K562 (cell line): ENCODE results near the gene ZCCHC24. TPM values are rescaled to one million over a fixed set of nuclear protein-coding genes. Genes with fewer than 3 reads are reported as not detected.
A peak's percentile ranks its signal among the peaks of the same experiment; 100 is the strongest.

Source experiments
- ATAC-seq: fragments of 200-7000 bp; cut with Tn5 transposase; 3 replicates; pipeline ENCODE4 v1.9.1; 2020; ENCODE audit warnings: moderate library complexity
- BruUV-seq: library from RNA; stranded (reverse); fragments of 400-500 nt; replicated peaks from 2 replicates; lab custom pipeline; 2021; lab: Mats Ljungman, UMichigan
- CTCF ChIA-PET: fragments of 300-600 bp; formaldehyde crosslinking; extraction: SDS; loops from one replicate; lab custom pipeline; 2021; ENCODE audit warnings: low intra/inter-chr PET ratio; lab: Yijun Ruan, JAX
- POLR2A ChIA-PET: fragments of 300-600, 350-650 bp; sonication (Branson Sonifier 250); formaldehyde crosslinking; extraction: SDS; loops from one replicate; lab custom pipeline; 2021; ENCODE audit warnings: antibody characterized with exemption, inconsistent platforms; lab: Yijun Ruan, JAX
- DNase-seq, 4 experiments: peaks; one replicate each; pipeline versions ENCODE4 v3.0.0 to v3.0.0-alpha.2; 2011 to 2018; ENCODE audit warnings: low spot score in 3 of 4, mixed read lengths in 3 of 4; ENCODE audit errors: extremely low read depth in 1 of 4
- FAIRE-seq: peaks from 2 replicates; lab custom pipeline; 2011; peaks lifted over from hg19 to GRCh38; lab: Jason Lieb, UNC
- H2AFZ ChIP-seq: 2 replicates; pipeline ENCODE4 v1.6.0; 2011; ENCODE audit warnings: low read depth, low read length, control low read depth, inconsistent platforms
- H3K27ac ChIP-seq: fragments of 200-600 bp; 3 replicates; pipeline ENCODE4 v1.8.0; 2011; ENCODE audit warnings: low read depth, mild to moderate bottlenecking, control low read depth, inconsistent platforms, low read length, moderate library complexity, mixed read lengths; ENCODE audit errors: extremely low read depth
- H3K27me3 ChIP-seq, 2 experiments: fragments of 300-600 bp in 1 of 2; 2 replicates in 1 of 2; 3 replicates in 1 of 2; pipeline versions ENCODE4 v1.6.0 to v1.8.0; 2011; ENCODE audit warnings: inconsistent platforms in 2 of 2, low read length in 2 of 2, mild to moderate bottlenecking in 1 of 2, mixed read lengths in 1 of 2, moderate library complexity in 1 of 2; ENCODE audit not compliant: control insufficient read depth in 2 of 2, insufficient read depth in 2 of 2
- H3K36me3 ChIP-seq: fragments of 300-600 bp; 3 replicates; pipeline ENCODE4 v1.8.0; 2011; ENCODE audit warnings: mild to moderate bottlenecking, low read length, inconsistent platforms; ENCODE audit not compliant: control insufficient read depth, insufficient read depth
- H3K4me1 ChIP-seq, 2 experiments: fragments of 200-600 bp in 1 of 2; replicated peaks in 1 of 2; 2 replicates in 1 of 2; 3 replicates in 1 of 2; pipeline versions ENCODE4 v1.5.1 to v1.8.0; 2011; ENCODE audit warnings: inconsistent platforms in 2 of 2, low read length in 2 of 2, mild to moderate bottlenecking in 1 of 2, mixed read lengths in 1 of 2, moderate library complexity in 1 of 2; ENCODE audit not compliant: control insufficient read depth in 2 of 2, insufficient read depth in 2 of 2
- H3K4me2 ChIP-seq: 2 replicates; pipeline ENCODE4 v1.6.1; 2011; ENCODE audit warnings: low read length, control low read depth, inconsistent platforms, mixed read lengths; ENCODE audit not compliant: insufficient read depth
- H3K4me3 ChIP-seq: fragments of 200-600 bp; sonication (generic), shearing (Covaris generic); 2 replicates; pipeline ENCODE4 v1.5.1; 2016; ENCODE audit warnings: control low read depth, inconsistent platforms
- H3K79me2 ChIP-seq: fragments of 200-600 bp; 3 replicates; pipeline ENCODE4 v1.8.0; 2011; ENCODE audit warnings: low read length, inconsistent platforms; ENCODE audit not compliant: control insufficient read depth, insufficient read depth
- H3K9ac ChIP-seq, 2 experiments: 2 replicates each; pipeline versions ENCODE4 v1.6.0 to v1.6.1; 2011; ENCODE audit warnings: low read depth in 2 of 2, low read length in 2 of 2, control low read depth in 1 of 2, inconsistent platforms in 1 of 2, mild to moderate bottlenecking in 1 of 2, mixed read lengths in 1 of 2; ENCODE audit not compliant: insufficient read depth in 1 of 2
- H3K9me1 ChIP-seq: one replicate; pipeline ENCODE4 v1.6.0; 2011; ENCODE audit warnings: inconsistent platforms, mild to moderate bottlenecking, low read length, moderate library complexity; ENCODE audit not compliant: control insufficient read depth, insufficient read depth
- H3K9me3 ChIP-seq: replicated peaks from 2 replicates; pipeline ENCODE4 v1.5.1; 2011; ENCODE audit warnings: low read depth, low read length, inconsistent platforms; ENCODE audit not compliant: control insufficient read depth, insufficient read depth
- H4K20me1 ChIP-seq: replicated peaks from 2 replicates; pipeline ENCODE4 v1.6.1; 2011; ENCODE audit warnings: low read length, inconsistent platforms, mixed read lengths; ENCODE audit not compliant: control insufficient read depth, insufficient read depth
- BRD9 ChIP-seq: fragments of 450-650 bp; IDR thresholded peaks from 2 replicates; pipeline ENCODE4 v1.6.1; 2018; ENCODE audit warnings: low read depth; ENCODE audit not compliant: partially characterized antibody
- DIDO1 ChIP-seq: fragments of 450-650 bp; IDR thresholded peaks from 2 replicates; pipeline ENCODE4 v1.6.1; 2016; ENCODE audit warnings: low read depth, missing biosample characterization, missing genetic modification characterization
- EWSR1 ChIP-seq: fragments of 450-650 bp; IDR thresholded peaks from 2 replicates; pipeline ENCODE4 v1.6.1; 2018; ENCODE audit warnings: borderline replicate concordance, mild to moderate bottlenecking, low read depth, moderate library complexity; ENCODE audit not compliant: partially characterized antibody
- GTF2E2 ChIP-seq: fragments of 200-800 bp; sonication (Bioruptor generic); IDR thresholded peaks from 2 replicates; pipeline ENCODE4 v1.6.1; 2016; ENCODE audit warnings: missing genetic modification characterization, missing compliant biosample characterization
- KDM1A ChIP-seq, 2 experiments: fragments of 450-650 bp; IDR thresholded peaks; 2 replicates each; pipeline ENCODE4 v1.6.1; 2016; ENCODE audit warnings: mild to moderate bottlenecking in 2 of 2
- STAT5A ChIP-seq: IDR thresholded peaks from 2 replicates; pipeline ENCODE4 v1.6.1; 2012; ENCODE audit warnings: low read length, inconsistent platforms, borderline replicate concordance
- TEAD4 ChIP-seq, 2 experiments: sonication (generic) in 1 of 2; formaldehyde crosslinking in 1 of 2; IDR thresholded peaks; 2 replicates each; pipeline versions ENCODE4 v1.6.1 to v1.8.0; 2012 to 2022; ENCODE audit warnings: borderline replicate concordance in 1 of 2, inconsistent platforms in 1 of 2, low read length in 1 of 2, mild to moderate bottlenecking in 1 of 2, missing genetic modification reagents in 1 of 2
- TRIM24 ChIP-seq, 2 experiments: fragments of 450-650 bp; IDR thresholded peaks; 2 replicates each; pipeline ENCODE4 v1.6.1; 2016
- YY1 ChIP-seq, 3 experiments: IDR thresholded peaks; 2 replicates each; pipeline ENCODE4 v1.6.1; 2011; ENCODE audit warnings: low read length in 2 of 3, mild to moderate bottlenecking in 2 of 3, moderate library complexity in 2 of 3, borderline replicate concordance in 1 of 3, control low read depth in 1 of 3, low read depth in 1 of 3; ENCODE audit not compliant: insufficient read depth in 3 of 3, insufficient replicate concordance in 2 of 3, control insufficient read depth in 1 of 3, insufficient read length in 1 of 3; ENCODE audit errors: extremely low read depth in 1 of 3
- ZBTB49 ChIP-seq: sonication (generic); formaldehyde crosslinking; IDR thresholded peaks from 2 replicates; pipeline ENCODE4 v1.8.0; 2022; ENCODE audit warnings: missing genetic modification reagents, mild to moderate bottlenecking, borderline replicate concordance
- ZNF41 ChIP-seq: fragments of 250-450 bp; sonication (Bioruptor Pico); conservative IDR thresholded peaks from 2 replicates; pipeline ENCODE4 v1.4.0; 2020; ENCODE audit warnings: mild to moderate bottlenecking
- WGBS: fragments of 100-300 bp; shearing (Covaris generic); methylation state at CpG from one replicate; pipeline ENCODE4 v1.1.6; 2016; ENCODE audit warnings: low coverage, mixed read lengths; ENCODE audit not compliant: insufficient coverage; ENCODE audit errors: missing lambda C conversion rate; 5-methylcytosine and 5-hydroxymethylcytosine counted together
- in situ Hi-C: fragments of 300-500 bp; cut with MboI; formaldehyde crosslinking; loops from 4 replicates; pipeline ENCODE4 v1.15.0; 2018; ENCODE audit warnings: inconsistent platforms, mixed read lengths
- intact Hi-C: fragments of 100-400 bp; cut with micrococcal nuclease; formaldehyde crosslinking; loops from 2 replicates; pipeline ENCODE4 v1.14.2; 2022
- polyA plus RNA-seq, 8 experiments: library from polyadenylated mRNA; depleted of rRNA in 4 of 8; stranded (reverse) in 5 of 8; unstranded in 3 of 8; fragments of >200 nt; fragmentation: Nextera tagmentation in 2 of 8; fragmentation: Illumina TruSeq in 1 of 8; extraction: Ambion mirVana in 2 of 8; extraction: Trizol in 1 of 8; gene quantifications; 2 replicates each; pipeline versions ENCODE4 v1.2.1 to v1.2.3, GENCODE V29; 2011 to 2014; ENCODE audit warnings: inconsistent platforms in 1 of 8, missing spikeins in 1 of 8
- total RNA-seq, 7 experiments: library from RNA; depleted of rRNA in 6 of 7; stranded (reverse); fragments of >200 nt in 6 of 7; fragmentation: Illumina TruSeq in 2 of 7; extraction: Trizol in 2 of 7; gene quantifications; 2 replicates each; pipeline versions ENCODE4 v1.2.1 to v1.2.3, GENCODE V29; 2011 to 2021; ENCODE audit warnings: low replicate concordance in 1 of 7
- TF ChIP-seq, protein P1 (sequence below): fragments of 450-650 bp; IDR thresholded peaks from 2 replicates; pipeline ENCODE4 v1.6.1; 2014; ENCODE audit warnings: low read depth, mild to moderate bottlenecking, moderate library complexity, borderline replicate concordance
- TF ChIP-seq, protein P2 (sequence below): fragments of 250-450 bp; sonication (Bioruptor Pico); IDR thresholded peaks from 2 replicates; pipeline ENCODE4 v1.5.0; 2020; ENCODE audit warnings: mild to moderate bottlenecking, borderline replicate concordance

ZCCHC24 gene
- total and polyA plus RNA-seq, 9 of the 15 experiments (the other 6 are each of a cell fraction or from before 2014, with no cell fraction given), result 0.84 to 11.0 (median 4.6) TPM

DNA sequence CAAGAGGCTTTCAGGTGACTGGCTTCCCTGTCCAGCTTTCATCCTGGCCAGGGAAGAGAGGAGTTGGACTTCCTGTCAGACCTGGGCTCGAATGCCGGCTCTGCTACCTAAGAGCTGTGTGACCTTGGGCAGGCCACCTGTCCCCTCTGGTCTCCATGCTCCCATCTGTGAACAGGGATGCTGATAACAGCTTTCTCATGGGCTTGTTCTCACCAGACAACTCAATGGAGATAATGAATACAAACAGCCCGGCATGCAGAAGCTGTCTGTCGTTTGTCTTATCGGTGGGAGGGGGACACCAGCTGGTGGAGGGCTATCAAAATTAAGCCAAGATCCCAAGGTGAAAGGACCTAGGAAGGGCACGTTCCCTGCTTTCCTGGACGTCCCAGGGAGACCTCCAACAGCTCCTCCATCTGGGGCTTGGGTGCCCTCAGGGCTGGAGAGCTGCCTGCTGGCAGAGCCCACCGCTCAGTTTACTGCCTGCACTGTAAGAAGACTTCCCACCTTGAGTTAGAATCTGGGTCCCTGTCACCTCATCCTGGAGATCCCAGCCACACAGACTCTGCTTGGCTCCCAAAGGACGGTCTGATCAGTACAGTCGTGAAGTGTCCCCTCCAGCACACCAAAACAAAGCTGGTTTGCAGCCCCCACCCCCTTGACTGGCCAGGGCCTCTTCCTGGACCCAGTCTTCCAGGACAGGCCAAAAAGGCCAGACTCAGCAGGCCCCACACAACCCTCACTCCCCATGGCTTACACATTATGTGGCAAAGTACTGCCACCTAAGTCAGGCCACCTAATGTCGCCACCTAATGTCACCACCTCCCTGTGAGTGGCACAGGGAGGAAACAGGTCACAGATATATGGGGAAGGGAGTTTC, 57.2 kb downstream of the ZCCHC24 start:
- Histone ChIP-seq H4K20me1 (no peaks in the 10 kb centered on the region), H3K27ac (no peak overlapping the region; the same call in 1 of the 3 replicates), H3K36me3 (no peaks in the 10 kb centered on the region), H3K9ac (peak overlapping the region in 1 of 2 experiments; percentile 68; a peak in 3 of 4 replicates), H3K4me2 (no peak overlapping the region; the same call in 1 of the 2 replicates), H2AFZ (no peak overlapping the region), H3K4me1 (peaks cover 47 to 68% of the 10 kb centered on the region in 2 experiments), H3K9me3 (no peaks in the 10 kb centered on the region), H3K79me2 (no peaks in the 10 kb centered on the region), H3K4me3 (no peak overlapping the region), H3K9me1 (peaks cover 10% of the 10 kb centered on the region), H3K27me3 (no peaks in the 10 kb centered on the region)
- in situ Hi-C loops, result no loop called here
- peak; percentile 56 to 80 (median 70) for DNase-seq
- POLR2A ChIA-PET, result interaction anchor here (0.9 to 1.6 kb wide), 4 partner anchors 11 to 39 kb away, joined by 3 to 9 read pairs (median 5); no protein-coding TSS in a partner anchor
- CTCF ChIA-PET, result no interaction called here
- 24% methylated on average over 11 of the region's 11 CpGs for WGBS
- no peak for ATAC-seq
- BruUV-seq, result no TSS peak
- intact Hi-C loops, result no loop called here
- peak; percentile 90 for FAIRE-seq
- TF ChIP-seq ZNF41 (CRISPR knock-in tag), result no peak
- no peak for TF ChIP-seq ZBTB49
- TF ChIP-seq DIDO1 (tag), result no peak
- TF ChIP-seq, protein P1, sequence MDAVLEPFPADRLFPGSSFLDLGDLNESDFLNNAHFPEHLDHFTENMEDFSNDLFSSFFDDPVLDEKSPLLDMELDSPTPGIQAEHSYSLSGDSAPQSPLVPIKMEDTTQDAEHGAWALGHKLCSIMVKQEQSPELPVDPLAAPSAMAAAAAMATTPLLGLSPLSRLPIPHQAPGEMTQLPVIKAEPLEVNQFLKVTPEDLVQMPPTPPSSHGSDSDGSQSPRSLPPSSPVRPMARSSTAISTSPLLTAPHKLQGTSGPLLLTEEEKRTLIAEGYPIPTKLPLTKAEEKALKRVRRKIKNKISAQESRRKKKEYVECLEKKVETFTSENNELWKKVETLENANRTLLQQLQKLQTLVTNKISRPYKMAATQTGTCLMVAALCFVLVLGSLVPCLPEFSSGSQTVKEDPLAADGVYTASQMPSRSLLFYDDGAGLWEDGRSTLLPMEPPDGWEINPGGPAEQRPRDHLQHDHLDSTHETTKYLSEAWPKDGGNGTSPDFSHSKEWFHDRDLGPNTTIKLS, result no peak
- peak; percentile 83 for TF ChIP-seq BRD9
- TF ChIP-seq KDM1A (IDR thresholded peaks at IDR 0.05), result peak; percentile 74 to 89
- TF ChIP-seq, protein P2, sequence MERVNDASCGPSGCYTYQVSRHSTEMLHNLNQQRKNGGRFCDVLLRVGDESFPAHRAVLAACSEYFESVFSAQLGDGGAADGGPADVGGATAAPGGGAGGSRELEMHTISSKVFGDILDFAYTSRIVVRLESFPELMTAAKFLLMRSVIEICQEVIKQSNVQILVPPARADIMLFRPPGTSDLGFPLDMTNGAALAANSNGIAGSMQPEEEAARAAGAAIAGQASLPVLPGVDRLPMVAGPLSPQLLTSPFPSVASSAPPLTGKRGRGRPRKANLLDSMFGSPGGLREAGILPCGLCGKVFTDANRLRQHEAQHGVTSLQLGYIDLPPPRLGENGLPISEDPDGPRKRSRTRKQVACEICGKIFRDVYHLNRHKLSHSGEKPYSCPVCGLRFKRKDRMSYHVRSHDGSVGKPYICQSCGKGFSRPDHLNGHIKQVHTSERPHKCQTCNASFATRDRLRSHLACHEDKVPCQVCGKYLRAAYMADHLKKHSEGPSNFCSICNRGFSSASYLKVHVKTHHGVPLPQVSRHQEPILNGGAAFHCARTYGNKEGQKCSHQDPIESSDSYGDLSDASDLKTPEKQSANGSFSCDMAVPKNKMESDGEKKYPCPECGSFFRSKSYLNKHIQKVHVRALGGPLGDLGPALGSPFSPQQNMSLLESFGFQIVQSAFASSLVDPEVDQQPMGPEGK (CRISPR knock-in tag), result no peak
- TF ChIP-seq STAT5A, result peak; percentile 55; the same call in 1 of the 2 replicates
- no peak for TF ChIP-seq YY1 (IDR thresholded peaks at IDR 0.05; ENCODE audit: borderline replicate concordance in 1 of 3, control insufficient read depth in 1 of 3, extremely low read depth in 1 of 3, insufficient read depth in 3 of 3, insufficient read length in 1 of 3, insufficient replicate concordance in 2 of 3, low read depth in 1 of 3, low read length in 2 of 3)
- no peak for TF ChIP-seq GTF2E2 (tag)
- TF ChIP-seq EWSR1, result no peak
- TF ChIP-seq TEAD4 (IDR thresholded peaks at IDR 0.05; ENCODE audit: low read length), result peak; percentile 81
- no peak for TF ChIP-seq TEAD4 (CRISPR knock-in tag; IDR thresholded peaks at IDR 0.05; ENCODE audit: borderline replicate concordance)
- peak; percentile 79 to 84 for TF ChIP-seq TRIM24 (IDR thresholded peaks at IDR 0.05)
